ENCODE data around the gene ATG4C.

ATG4C gene

GRCh38 chr1:62900566-62900965 is 116.6 kb downstream of the ATG4C start:
- H3K27me3 ChIP-seq (ENCODE audit: control insufficient read depth, low read length), result peaks cover 6% of the 10 kb centered on the region; the same call in 1 of the 2 replicates
- H3K79me2 ChIP-seq (ENCODE audit: control insufficient read depth, low read length), result no peaks in the 10 kb centered on the region
- no peak overlapping the region for H3K27ac ChIP-seq (ENCODE audit: low read depth, low read length)

GRCh38 chr1:62901650-62902049 is 117.7 kb downstream of the ATG4C start:
- H3F3A ChIP-seq (ENCODE audit: control insufficient read depth, insufficient read depth), result no peaks in the 10 kb centered on the region
- TF ChIP-seq CTCF (IDR thresholded peaks at IDR 0.05; ENCODE audit: low read depth, low read length, poor library complexity, severe bottlenecking) (no peak), EZH2phosphoT487 (IDR thresholded peaks at IDR 0.05; ENCODE audit: borderline replicate concordance, low read length) (no peak)
- no peaks in the 10 kb centered on the region for H3K36me3 ChIP-seq (ENCODE audit: control insufficient read depth, low read length)
- no peak overlapping the region for H3K4me3 ChIP-seq (ENCODE audit: low read length)
- no peaks in the 10 kb centered on the region for H4K20me1 ChIP-seq (ENCODE audit: control insufficient read depth, insufficient read depth, low read depth, low read length)
- no peak overlapping the region for H3K27ac ChIP-seq (ENCODE audit: low read depth, low read length)
- H3K9me3 ChIP-seq (ENCODE audit: control insufficient read depth, insufficient read depth, low read length), result no peaks in the 10 kb centered on the region
- peaks cover 6% of the 10 kb centered on the region; the same call in 1 of the 2 replicates for H3K27me3 ChIP-seq (ENCODE audit: control insufficient read depth, low read length)
- no peaks in the 10 kb centered on the region for H3K4me1 ChIP-seq (ENCODE audit: control insufficient read depth, low read length)
- no peaks in the 10 kb centered on the region for H3K79me2 ChIP-seq (ENCODE audit: control insufficient read depth, low read length)
- H3K4me2 ChIP-seq (ENCODE audit: low read length), result no peak overlapping the region
- H3K9me2 ChIP-seq (replicated peaks; ENCODE audit: control insufficient read depth, low read length), result no peaks in the 10 kb centered on the region

More at GRCh38 chr1:62900566-62900965, 116.6 kb downstream of the ATG4C start:
- H3K4me2 ChIP-seq (ENCODE audit: low read length), result no peak overlapping the region
- no peak overlapping the region for H3K4me3 ChIP-seq (ENCODE audit: low read length)
- H3F3A ChIP-seq (ENCODE audit: control insufficient read depth, insufficient read depth), result no peaks in the 10 kb centered on the region
- no peaks in the 10 kb centered on the region for H3K9me2 ChIP-seq (replicated peaks; ENCODE audit: control insufficient read depth, low read length)
- H3K36me3 ChIP-seq (ENCODE audit: control insufficient read depth, low read length), result no peaks in the 10 kb centered on the region
- no peaks in the 10 kb centered on the region for H4K20me1 ChIP-seq (ENCODE audit: control insufficient read depth, insufficient read depth, low read depth, low read length)
- no peaks in the 10 kb centered on the region for H3K9me3 ChIP-seq (ENCODE audit: control insufficient read depth, insufficient read depth, low read length)
- TF ChIP-seq CTCF (IDR thresholded peaks at IDR 0.05; ENCODE audit: low read depth, low read length, poor library complexity, severe bottlenecking) (no peak), EZH2phosphoT487 (IDR thresholded peaks at IDR 0.05; ENCODE audit: borderline replicate concordance, low read length) (no peak)
- no peaks in the 10 kb centered on the region for H3K4me1 ChIP-seq (ENCODE audit: control insufficient read depth, low read length)

GRCh38 chr1:62903522-62903921 is 119.6 kb downstream of the ATG4C start:
- Histone ChIP-seq H3K9me2 (replicated peaks; ENCODE audit: control insufficient read depth, low read length) (no peaks in the 10 kb centered on the region), H3K27me3 (ENCODE audit: control insufficient read depth, low read length) (no peaks in the 10 kb centered on the region; the same call in 1 of the 2 replicates), H3K4me1 (ENCODE audit: control insufficient read depth, low read length) (no peaks in the 10 kb centered on the region), H3K36me3 (ENCODE audit: control insufficient read depth, low read length) (no peaks in the 10 kb centered on the region), H4K20me1 (ENCODE audit: control insufficient read depth, insufficient read depth, low read depth, low read length) (no peaks in the 10 kb centered on the region), H3F3A (ENCODE audit: control insufficient read depth, insufficient read depth) (no peaks in the 10 kb centered on the region), H3K4me2 (ENCODE audit: low read length) (no peak overlapping the region), H3K9me3 (ENCODE audit: control insufficient read depth, insufficient read depth, low read length) (no peaks in the 10 kb centered on the region), H3K79me2 (ENCODE audit: control insufficient read depth, low read length) (no peaks in the 10 kb centered on the region), H3K4me3 (ENCODE audit: low read length) (no peak overlapping the region), H3K27ac (ENCODE audit: low read depth, low read length) (no peak overlapping the region)
- no peak for TF ChIP-seq EZH2phosphoT487 (IDR thresholded peaks at IDR 0.05; ENCODE audit: borderline replicate concordance, low read length)

- TF ChIP-seq EZH2phosphoT487 (IDR thresholded peaks at IDR 0.05; ENCODE audit: borderline replicate concordance, low read length) (no peak), CTCF (IDR thresholded peaks at IDR 0.05; ENCODE audit: low read depth, low read length, poor library complexity, severe bottlenecking) (no peak)
- no peaks in the 10 kb centered on the region for H3F3A ChIP-seq (ENCODE audit: control insufficient read depth, insufficient read depth)
- no peaks in the 10 kb centered on the region for H3K9me3 ChIP-seq (ENCODE audit: control insufficient read depth, insufficient read depth, low read length)
- H3K4me3 ChIP-seq (ENCODE audit: low read length), result no peak overlapping the region
- H3K27ac ChIP-seq (ENCODE audit: low read depth, low read length), result no peak overlapping the region
- no peaks in the 10 kb centered on the region for H3K79me2 ChIP-seq (ENCODE audit: control insufficient read depth, low read length)
- H3K4me1 ChIP-seq (ENCODE audit: control insufficient read depth, low read length), result no peaks in the 10 kb centered on the region
- no peaks in the 10 kb centered on the region for H4K20me1 ChIP-seq (ENCODE audit: control insufficient read depth, insufficient read depth, low read depth, low read length)
- no peak overlapping the region for H3K4me2 ChIP-seq (ENCODE audit: low read length)
- H3K27me3 ChIP-seq (ENCODE audit: control insufficient read depth, low read length), result no peaks in the 10 kb centered on the region; the same call in 1 of the 2 replicates
- no peaks in the 10 kb centered on the region for H3K9me2 ChIP-seq (replicated peaks; ENCODE audit: control insufficient read depth, low read length)
- H3K36me3 ChIP-seq (ENCODE audit: control insufficient read depth, low read length), result no peaks in the 10 kb centered on the region
Observed at GRCh38 chr1:62903982-62904855, 120.3 kb downstream of the ATG4C start.
